Activated CD4-positive, alpha-beta T cell treated with anti-CD3 and anti-CD28 coated beads for 4 hours (primary cell): ENCODE results near the gene DAPK1.
"Not testable (repeated sequence)": the region's sequence is repeated elsewhere in the genome, so short reads cannot be mapped to it uniquely, and the experiment has no call there.

Experiments
- DNase-seq, 2 donors: peaks; one replicate each; pipeline ENCODE4 v3.0.0-alpha.2; 2020

DAPK1 gene

DNA sequence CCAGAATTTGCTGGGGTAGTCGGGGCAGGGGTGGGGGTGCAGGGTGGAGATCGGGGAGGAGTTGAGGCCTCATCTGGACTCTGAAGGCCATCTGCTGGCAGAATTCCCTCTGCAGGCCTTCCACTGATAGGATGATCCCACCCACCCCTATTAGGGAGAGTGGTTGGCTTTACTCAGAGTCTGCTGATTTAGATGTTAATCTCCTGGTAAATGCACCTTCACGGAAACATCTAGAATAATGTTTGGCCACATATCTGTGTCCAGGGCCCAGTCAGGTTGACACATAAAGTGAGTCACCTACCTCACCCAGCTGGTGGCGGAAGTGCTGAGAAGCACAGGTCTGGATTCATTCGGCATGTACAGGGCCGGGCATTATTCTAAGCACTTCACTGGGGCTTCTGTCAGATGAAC is 50.0 kb downstream of the DAPK1 start:
- no peak for DNase-seq

DNA sequence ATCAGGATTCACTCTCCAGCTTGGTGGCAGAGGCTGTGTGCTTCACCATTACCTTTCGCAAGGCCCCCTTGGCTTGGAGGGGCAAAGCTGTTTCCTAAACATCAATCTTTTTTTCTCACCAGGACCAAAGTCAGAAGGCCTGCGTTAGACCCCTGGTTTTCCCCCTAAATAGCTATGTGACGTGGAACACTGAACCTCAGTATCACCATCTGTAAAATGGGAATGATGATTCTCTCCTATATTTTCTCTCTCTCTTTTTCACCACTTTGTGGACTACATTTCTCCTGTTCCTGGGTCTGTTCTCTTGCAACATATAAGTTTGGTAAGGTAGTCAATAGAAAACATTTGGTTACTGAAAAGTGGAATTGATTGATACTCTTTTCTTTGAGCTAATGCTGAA is 50.5 kb downstream of the DAPK1 start:
- no peak for DNase-seq

DNA sequence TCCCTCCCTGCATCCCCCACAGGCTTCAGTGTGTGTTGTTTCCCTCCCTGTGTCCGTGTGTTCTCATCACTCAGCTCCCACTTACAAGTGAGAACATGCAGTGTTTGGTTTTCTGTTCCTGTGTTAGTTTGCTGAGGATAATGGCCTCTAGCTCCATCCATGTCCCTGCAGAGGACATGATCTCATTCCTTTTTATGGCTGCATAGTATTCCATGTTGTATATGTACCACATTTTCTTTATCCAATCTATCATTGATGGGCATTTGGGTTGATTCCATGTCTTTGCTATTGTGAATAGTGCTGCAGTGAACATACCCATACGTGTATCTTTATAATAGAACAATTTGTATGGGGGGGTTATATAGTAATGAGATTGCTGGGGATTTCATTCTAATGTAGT is 51.4 kb downstream of the DAPK1 start:
- not testable (repeated sequence) for DNase-seq

DNA sequence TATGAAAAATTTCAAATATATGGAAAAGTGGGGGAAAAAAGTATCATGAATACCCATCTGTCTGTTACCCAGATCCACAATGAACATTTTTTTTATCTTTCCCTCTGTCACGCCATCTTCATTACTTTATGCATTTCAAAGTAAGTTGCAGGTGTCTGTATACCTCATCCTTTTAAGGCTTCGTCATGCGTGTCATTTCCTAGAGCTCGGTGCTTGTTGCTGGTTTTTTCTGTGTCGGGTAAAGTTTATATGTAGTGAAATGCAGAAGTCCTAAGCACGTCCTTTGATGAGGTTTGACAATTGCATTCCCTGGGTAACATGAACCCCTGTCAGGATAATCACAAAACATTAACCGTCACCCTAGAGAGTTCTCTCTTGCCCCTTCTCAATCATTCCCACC is 52.1 kb downstream of the DAPK1 start:
- DNase-seq: no peak

DNA sequence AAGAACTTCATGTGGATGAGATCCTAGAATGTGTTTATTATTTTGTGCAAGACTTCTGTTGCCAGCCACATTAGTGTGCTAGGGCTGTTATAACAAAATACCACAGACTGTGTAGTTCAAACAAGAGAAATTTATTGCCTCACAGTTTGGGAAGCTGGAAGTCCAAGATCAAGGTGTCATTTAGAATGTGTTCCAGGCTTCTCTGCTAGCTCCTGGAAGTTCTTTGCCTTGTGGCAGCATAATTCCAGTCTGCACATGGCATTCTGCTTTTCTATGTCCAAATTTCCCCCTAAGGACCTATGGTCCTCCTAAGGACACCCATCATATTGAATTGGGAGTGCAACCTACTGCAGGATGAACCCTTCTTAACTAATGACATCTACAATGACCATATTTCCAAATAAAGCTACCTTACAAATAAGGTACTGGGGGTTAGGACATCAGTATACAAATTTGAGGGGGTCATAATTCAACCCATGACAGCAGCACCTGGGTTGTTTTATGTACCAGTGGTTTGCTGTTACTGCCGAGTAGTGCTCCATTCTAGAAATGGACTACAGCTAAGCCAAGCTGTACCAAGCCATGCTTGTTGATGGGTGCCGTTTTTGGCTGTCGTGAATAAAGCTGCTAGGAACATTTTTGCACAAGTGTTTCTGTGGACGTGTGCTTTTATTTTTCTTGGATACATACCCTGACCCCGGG is 52.7 kb downstream of the DAPK1 start:
- no peak for DNase-seq

DNA sequence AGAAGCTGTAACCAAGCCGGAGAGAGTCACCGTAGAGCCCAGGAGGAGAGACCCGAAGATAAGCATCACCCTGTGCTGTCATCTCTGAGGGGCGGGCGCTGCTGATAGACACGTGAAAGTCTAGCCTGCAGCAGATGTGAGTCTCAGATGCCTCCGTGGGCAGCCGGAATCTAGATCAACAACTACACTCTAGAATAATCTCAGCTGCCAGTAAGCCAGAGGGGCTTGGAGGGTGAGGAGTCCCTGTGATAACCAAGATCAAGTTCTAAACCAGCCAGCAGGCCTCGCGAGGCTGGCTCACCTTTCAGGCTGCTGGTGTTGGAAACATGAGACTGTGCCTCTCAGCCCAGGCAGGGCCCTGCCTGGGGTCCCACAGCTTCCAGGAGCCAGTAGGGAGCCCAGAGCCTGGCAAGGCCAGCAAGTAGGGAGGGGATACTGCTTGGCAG is 54.1 kb downstream of the DAPK1 start:
- no peak for DNase-seq

DNA sequence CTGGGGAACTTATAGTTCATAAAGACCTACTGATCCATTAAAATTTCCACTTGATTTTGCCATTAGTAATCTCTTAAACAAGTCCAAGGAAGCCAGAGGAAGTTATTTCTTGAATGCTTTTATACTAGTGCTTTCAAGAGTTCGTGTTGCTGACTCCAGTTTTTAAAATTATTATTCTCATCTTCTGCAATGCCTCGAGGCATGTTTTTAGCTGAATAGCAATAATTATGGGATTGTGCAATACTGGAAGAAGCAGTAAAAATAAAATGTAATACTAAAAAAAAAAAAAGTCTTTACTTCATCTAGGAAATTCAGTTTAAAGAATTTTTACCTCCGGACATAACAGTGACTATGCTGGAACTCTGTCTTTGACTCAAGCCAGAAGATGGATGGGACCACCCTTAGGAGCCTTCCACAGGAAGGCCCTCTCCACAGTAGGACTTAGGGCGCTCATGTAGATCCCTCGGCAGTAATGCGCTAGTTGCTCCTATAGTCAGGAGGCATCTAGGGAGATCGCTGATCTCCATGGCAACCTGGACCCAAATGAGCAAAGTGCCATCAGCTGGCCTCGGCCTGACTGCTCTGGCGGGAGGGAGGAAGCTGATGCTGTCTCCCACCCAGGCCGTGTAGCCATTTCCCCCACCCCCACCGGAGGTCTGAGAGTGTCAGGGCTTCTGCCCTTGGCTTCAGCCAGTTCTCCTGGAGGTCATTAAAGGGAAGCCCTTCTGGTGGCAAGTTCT is 56.7 kb downstream of the DAPK1 start:
- no peak for DNase-seq

DNA sequence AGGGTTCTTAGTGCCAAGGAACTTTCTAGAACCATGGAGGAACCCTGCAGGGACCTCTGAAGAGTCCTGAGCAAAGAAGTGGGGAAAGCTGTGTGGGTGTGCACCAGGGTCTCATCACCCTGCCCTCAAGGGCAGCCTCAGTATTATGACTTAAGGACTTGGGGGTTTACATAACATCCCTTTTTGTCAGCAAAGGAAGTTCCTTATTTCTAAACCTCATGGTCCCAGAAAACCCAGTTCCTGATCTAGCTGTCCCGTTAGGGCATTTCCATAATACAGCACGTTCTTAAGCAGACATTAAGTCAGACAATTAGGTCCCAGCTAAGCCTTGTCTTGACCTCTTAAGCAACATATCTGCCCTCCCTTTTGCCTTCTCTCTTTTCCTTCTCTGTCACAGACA is 57.3 kb downstream of the DAPK1 start:
- DNase-seq: no peak

DNA sequence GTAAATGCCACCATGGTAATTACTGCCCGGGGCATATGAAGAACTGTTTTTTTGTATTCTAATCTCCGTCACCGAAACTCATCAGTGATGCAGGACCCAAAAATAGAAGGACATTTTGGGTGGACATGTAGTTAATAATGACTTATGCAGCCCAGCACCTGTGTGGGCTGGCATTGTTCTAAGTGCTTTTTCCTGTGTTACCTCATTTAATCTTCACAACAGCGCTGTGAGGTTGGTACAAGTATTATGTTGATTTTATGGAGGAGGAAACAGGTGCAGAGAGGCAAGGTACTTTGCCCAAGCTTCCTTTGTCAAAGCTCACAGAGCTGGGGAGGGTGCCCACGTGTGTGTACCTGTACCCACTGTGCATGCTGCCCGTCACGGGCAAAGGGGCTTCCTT is 58.4 kb downstream of the DAPK1 start:
- DNase-seq: no peak

DNA sequence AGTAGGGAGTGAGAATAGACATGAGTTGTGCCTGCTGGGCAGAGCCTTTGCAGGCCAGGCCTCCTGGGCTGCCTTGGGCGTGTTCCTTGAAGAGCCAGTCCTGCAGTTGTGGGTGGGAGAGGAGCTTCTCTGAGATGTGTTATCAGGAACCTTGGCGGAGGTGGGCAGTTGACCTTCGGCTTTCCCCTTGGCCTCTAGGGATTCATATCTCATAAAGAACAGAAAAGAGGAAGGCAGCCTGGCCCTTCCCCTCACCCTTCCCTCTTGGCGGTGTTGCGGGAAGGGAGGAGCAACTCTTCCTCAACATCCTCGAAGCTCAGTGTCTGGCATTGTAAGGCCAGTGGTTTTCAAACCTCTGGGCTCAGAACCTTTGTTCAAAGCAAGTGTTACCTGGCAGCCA is 59.2 kb downstream of the DAPK1 start:
- no peak for DNase-seq

DNA sequence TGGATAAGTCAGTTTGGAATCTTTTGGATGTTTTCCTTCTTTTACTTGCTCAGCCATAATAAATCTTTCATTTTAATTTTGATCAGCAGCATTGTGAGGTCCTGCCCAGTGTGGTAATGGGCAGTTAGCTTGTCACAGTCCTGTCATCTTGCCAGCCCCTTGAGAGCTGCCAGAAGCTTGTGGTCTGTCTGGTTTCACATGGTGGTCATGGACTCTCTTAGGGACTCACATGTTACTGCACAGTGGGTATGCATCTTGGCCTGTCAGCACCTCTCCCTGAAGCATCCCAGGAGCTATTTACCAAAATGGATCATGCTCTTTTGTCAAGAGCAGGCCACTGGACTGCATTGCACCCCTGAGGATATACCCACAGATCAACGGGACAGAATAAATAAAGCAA is 60.3 kb downstream of the DAPK1 start:
- no peak for DNase-seq

DNA sequence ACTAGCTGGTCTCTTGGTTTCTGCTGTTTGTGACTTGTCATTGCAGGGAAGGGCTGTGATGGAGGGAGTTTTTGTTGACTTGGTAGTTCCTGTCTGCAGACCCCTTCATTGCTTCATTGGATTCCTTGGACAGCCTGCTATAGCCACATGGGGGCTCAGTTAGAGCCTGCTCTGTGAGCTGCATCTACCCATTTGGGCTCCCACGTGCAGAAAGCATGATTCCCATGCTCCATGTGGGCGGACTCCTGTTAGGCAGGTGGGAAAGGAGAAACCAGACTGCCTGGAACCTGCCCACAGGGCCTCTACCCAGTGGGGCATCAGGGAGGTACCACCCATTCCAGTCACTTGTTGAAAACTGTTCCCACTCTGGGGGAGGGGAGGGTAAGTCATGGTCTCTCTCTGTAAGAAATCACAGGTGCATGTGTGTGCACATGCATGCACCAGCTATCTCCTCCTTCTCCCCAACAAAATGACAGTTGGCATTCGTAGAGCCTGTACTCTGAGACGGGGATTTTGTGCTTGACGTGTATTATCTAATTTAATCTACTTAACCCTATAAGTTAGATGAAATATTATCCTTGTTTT is 61.0 kb downstream of the DAPK1 start:
- DNase-seq: no peak

DNA sequence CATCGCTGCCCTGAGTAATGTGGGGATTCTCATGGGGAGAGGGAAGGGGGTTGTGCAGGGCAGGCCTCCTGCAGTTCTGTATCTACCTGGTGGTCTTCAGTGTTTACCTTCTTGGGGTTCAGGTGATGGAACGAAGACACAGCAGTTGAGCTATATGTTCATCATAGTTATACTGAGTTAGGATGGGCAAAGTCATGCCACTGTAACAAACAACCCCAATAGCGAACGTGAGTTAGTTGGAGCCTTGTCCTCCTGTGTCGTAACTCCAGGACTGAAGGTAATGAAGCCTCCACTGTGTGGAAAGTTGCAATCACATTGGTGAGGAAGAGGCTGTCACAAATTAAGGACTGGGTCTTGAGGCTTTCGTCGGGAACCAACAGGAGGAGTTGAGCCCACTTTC is 64.4 kb downstream of the DAPK1 start:
- DNase-seq: no peak

DNA sequence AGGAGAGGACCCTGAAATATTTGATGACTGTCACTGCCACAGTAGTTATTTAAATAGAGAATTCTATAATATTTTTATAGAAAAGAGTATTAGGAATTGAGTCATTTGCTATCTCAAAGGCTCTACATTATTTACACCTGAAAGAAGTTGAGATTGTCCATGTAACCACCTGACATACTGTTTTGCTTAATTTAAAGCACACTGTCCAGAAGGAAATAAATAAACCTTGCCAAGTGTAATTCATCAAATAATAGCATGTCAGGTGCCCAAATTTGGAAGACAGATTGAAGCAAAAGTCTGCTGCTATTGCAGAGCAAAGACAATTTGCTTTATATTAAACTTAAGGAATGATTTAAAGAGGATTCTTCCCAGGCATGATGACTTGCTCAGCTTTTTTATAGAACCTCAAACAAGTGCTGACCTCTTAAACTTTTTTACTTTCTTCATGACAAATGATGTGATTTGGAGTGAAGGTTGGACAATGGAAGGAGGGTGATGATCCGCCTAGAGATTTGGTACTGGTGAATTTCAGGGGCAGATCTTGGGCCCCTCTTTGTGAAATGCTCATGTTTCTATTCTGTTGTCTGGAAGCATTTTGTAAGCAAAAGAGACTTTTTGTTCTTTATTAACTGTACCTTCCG is 65.0 kb downstream of the DAPK1 start:
- no peak for DNase-seq

DNA sequence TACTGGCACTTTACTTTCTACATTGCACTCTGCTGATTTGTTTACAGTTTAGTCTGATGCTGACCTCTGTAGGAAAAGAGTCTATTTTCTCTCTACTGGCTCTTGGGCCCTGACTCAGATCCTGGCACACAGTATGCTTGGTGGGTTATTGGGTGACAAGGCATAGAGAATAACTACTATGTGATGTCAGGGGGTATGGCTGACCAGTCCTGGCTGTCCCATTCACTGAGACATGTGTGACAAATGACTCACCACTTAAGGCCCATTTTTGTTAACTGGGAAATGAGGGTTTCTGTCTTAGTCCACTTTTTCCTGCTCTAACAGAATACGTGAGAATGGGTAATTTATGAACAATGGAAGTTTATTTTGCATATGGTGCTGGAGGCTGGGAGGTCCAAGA is 66.4 kb downstream of the DAPK1 start:
- no peak for DNase-seq

DNA sequence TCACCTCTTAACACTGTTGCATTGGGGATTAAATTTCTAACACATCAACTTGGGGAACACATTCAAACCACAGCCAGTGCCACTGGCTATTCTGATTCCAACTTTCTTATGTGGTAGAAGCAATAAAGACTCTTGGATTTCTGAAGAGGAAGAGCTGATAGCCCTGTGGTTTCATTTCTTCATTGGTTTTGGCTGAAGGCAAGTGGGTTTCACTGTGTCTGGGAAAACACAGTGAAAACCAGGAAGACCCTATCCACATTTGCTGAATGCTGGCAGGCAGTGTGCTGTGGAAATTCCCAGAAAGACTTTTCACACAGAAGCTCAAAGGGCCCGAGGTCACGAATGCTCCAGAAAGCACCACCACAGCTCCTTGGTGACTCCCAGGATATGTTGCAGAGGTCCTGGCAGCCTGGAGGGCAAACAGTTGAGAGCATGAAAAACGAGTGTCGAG is 67.1 kb downstream of the DAPK1 start:
- DNase-seq: no peak

DNA sequence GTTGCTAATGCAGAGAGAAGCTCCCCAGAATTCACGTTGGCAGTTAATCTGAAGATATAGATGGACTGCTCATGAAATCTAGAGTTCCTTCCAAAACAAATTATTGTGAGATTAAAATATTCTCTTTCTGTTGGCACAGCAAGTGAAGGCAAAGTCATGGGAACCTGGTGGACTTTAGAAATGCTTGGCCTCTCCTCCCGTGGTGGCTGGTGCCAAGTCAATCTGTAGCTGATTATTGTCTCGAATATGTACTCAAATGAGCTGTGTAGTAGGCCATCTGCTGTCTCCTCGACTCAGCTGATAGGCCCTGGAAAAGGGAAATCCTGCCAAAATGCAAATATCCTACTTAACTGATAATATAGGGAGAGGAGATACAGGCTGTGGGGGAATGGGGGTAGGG is 69.3 kb downstream of the DAPK1 start:
- DNase-seq: no peak

DNA sequence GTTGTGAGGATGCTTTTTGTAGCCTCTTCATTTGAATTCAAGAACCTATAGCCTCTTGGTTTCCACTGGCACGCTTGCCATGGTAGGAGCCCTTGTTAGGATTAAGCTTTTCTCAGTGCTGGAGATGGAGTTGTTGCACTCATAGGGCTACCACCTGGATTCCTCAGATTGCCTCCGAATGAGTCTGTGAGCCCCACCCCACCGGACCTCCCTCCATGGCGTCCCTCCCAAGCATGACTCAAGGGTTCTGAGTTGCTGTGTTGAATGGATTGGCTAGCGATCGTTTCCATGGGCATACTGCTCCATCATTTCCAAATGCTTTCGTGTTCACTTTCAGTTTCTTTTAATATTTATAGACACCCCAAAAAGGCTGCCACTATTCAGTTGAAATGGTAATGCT is 69.9 kb downstream of the DAPK1 start:
- no peak for DNase-seq

DNA sequence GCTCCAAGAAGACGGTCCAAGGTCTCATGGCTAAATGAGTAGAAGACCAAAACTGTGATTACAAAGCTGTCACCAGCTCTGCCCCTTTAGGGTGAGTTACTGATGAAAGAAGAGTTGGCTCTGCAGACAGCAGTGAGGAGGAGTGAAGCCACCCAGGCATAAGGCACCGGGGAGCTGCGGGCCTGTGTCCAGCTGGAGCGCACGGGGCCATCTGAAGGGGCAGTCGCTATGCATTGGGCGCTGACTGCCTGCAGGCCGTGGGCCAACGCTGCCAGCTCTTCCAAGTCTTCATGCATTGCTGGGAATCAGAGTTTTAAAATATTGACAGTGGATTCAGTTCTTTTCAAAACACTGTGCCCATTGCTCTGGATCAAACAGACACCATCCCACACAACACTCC is 70.3 kb downstream of the DAPK1 start:
- DNase-seq: no peak

DNA sequence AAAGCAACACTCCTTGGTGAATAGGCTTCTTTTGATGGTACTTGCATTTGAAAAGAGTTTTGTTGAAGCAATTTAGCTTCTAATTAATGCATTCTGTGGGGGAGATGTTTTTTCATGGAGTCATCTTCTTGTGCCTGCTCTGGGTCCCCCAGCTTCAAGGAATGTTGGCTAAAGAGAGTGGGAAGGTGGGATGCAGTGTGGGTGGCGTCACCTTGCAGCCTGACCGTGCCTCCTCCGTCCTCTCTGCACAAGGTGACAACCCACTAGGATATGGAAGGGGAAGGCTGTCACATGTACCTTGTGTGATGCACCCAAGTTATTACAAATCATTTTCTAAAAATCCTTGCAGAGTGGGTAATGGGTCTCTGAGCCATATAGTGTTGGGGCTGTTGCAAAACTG is 70.7 kb downstream of the DAPK1 start:
- DNase-seq: no peak

DNA sequence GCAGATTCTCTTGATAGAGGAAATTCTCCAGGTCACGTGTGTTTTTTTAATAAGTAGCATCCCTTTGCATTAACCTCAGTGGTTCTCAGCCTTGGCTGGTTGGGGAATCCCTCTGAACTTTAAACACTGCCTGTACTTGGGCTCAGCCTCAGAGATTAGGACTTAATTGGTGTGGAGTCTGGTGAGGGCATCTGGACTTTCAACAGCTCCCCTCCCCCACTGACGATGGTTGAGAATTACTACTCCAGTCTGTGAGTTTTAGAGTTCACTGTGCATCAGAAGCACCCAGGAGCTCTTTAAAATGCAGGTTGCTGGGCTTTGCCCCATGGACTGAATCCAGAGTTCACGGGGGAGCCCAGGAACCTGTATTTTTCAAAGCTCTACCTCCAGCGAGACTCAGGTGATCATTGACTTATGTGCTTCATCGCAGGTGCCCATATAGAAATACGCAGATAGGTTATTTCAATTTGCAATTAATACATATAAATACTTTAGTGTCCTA is 71.4 kb downstream of the DAPK1 start:
- no peak for DNase-seq

DNA sequence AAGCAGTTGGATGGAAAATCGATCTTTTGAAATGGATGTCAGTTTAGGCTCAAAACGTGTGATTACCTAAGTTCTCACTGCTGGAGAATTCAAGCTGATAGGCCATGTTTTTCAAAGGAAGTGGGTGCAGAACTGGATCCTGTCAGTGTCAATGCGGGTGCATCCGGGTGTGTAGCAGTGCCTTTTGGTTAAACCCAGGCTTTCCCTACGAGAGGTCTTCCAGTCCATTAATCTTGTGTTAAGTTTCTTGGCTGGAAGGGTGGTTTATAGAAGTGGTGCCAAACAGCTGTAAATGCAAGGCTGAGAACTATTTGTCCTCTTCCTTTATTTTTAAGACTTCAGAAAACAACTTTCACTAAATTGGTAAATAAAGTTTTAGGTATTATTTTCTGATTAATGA is 71.9 kb downstream of the DAPK1 start:
- DNase-seq: no peak
